Peyer's patch (tissue), 4 donors: ENCODE measurements around the gene STRIP1. TPM values are rescaled to one million over a fixed set of nuclear protein-coding genes. Genes with fewer than 3 reads are reported as not detected.
A peak's percentile ranks its signal among the peaks of the same experiment; 100 is the strongest.

Experiments
- DNase-seq, 3 donors: peaks; one replicate each; pipeline ENCODE4 v3.0.0-alpha.2; 2017 to 2019
- H3K27ac ChIP-seq, 4 donors: fragments of 200-600 bp; sonication (generic); one replicate each; pipeline ENCODE4 v1.5.1; 2016 to 2019
- H3K27me3 ChIP-seq, 2 donors: fragments of 200-600 bp; sonication (generic); one replicate each; pipeline ENCODE4 v1.5.1; 2019
- H3K36me3 ChIP-seq, 3 donors: fragments of 200-600 bp; sonication (generic); one replicate each; pipeline ENCODE4 v1.5.1; 2016 to 2019
- H3K4me1 ChIP-seq, 4 donors: fragments of 200-600 bp; sonication (generic); one replicate each; pipeline ENCODE4 v1.5.1; 2016 to 2019
- H3K4me3 ChIP-seq, 4 donors: fragments of 200-600 bp; sonication (generic); 1 replicate in 3 of 4; 2 replicates in 1 of 4; pipeline ENCODE4 v1.5.1; 2016 to 2019; ENCODE audit warnings: mild to moderate bottlenecking in 1 of 4
- H3K9me3 ChIP-seq, 4 donors: fragments of 200-600 bp; sonication (generic); one replicate each; pipeline ENCODE4 v1.5.1; 2016 to 2019; ENCODE audit warnings: mild to moderate bottlenecking in 1 of 4
- CTCF ChIP-seq, 6 experiments: fragments of 450-650 bp in 4 of 6; fragments of 200-600 bp in 2 of 6; sonication (generic) in 1 of 6; IDR thresholded peaks; one replicate each; pipeline ENCODE4 v1.5.1; 2017 to 2019; ENCODE audit warnings: antibody characterized with exemption in 6 of 6, mild to moderate bottlenecking in 3 of 6, moderate library complexity in 1 of 6
- POLR2A ChIP-seq, 2 donors: fragments of 450-650 bp; IDR thresholded peaks; one replicate each; pipeline ENCODE4 v1.5.1; 2017; ENCODE audit warnings: antibody characterized with exemption in 2 of 2, mild to moderate bottlenecking in 2 of 2, moderate library complexity in 2 of 2
- total RNA-seq, 4 donors: library from RNA; depleted of rRNA; stranded (reverse); fragments of >200 nt; gene quantifications; one replicate each; pipeline ENCODE4 v1.1.0, GENCODE V29; 2016

Gene STRIP1
- total RNA-seq, 4 donors from 2014 or later = 25.6 to 117 (median 95.1) TPM

DNA sequence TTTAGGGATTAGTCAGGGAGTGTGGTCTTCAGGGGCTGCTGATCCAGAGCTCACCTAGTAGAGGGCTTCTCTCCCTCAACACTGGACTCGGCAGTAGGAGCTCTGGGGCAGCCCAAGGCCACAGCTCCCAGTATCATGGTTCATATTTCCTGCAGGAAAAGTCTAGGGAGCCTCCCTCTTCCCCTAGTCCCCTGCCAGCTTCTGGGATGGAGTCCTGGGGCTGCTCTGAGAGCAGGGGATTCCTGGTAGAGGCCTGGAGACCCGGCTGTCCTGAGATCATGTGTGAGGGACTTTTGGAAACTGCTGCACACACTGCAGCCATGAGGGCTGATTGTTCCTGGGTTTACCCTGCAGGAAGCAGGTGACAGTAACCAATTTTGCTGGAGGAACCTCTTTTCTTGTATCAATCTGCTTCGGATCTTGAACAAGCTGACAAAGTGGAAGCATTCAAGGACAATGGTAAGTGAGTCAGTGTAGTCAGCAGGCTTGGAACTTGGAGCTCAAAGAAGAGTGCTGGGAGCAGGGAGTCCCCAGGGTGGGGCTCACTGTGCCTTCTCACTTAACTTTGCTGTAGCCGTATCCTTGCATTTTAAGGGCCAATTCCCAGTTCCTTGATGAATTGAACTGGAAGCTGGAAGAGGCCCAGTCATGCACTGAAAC, 16.3 kb downstream of the STRIP1 start:
- Histone ChIP-seq H3K9me3 (no peaks in the 10 kb centered on the region), H3K27me3 (no peaks in the 10 kb centered on the region), H3K4me3 (no peak overlapping the region), H3K36me3 (peaks cover 0 to 98% (median 0%) of the 10 kb centered on the region in 3 donors), H3K4me1 (peaks cover 0 to 39% (median 4%) of the 10 kb centered on the region in 4 donors), H3K27ac (peak overlapping the region in 2 of 4 donors; percentile 12 to 82)
- DNase-seq = no peak
- TF ChIP-seq CTCF (IDR thresholded peaks at IDR 0.05) (no peak), POLR2A (IDR thresholded peaks at IDR 0.05) (no peak)

DNA sequence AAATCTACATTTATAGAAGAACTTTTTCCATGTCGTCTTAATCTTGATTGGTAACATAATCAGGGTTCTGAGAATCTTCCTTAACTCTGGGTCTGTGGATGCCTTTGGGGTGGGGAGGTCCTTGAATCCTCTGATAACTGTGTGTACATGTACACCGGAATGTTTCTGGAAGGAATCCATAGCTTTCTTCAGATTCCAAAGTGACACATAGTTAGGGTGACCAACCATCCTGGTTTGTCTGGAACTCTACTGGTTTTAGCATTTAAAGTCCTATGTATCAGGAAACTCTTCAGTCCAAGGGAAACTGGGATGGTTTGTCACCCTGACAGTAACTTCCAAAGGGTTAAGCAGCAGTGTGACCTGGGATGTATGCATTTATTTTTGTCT, 16.8 kb downstream of the STRIP1 start:
- no peak for DNase-seq
- no peak overlapping the region for H3K4me3 ChIP-seq
- peak overlapping the region in 2 of 4 donors; percentile 12 to 82 for H3K27ac ChIP-seq
- H3K9me3 ChIP-seq = no peaks in the 10 kb centered on the region
- TF ChIP-seq CTCF (IDR thresholded peaks at IDR 0.05) = no peak
- no peak for TF ChIP-seq POLR2A (IDR thresholded peaks at IDR 0.05)
- peaks cover 0 to 98% (median 0%) of the 10 kb centered on the region in 3 donors for H3K36me3 ChIP-seq
- no peaks in the 10 kb centered on the region for H3K27me3 ChIP-seq
- peaks cover 0 to 42% (median 4%) of the 10 kb centered on the region in 4 donors for H3K4me1 ChIP-seq

- TF ChIP-seq POLR2A (IDR thresholded peaks at IDR 0.05) (no peak), CTCF (IDR thresholded peaks at IDR 0.05) (peak; percentile 54 to 96 (median 88))
- H3K4me3 ChIP-seq = no peak overlapping the region
- H3K27ac ChIP-seq = peak overlapping the region in 1 of 4 donors; percentile 7
- H3K36me3 ChIP-seq = peaks cover 0 to 94% (median 0%) of the 10 kb centered on the region in 3 donors
- H3K27me3 ChIP-seq = no peaks in the 10 kb centered on the region
- peaks cover 0 to 37% (median 8%) of the 10 kb centered on the region in 4 donors for H3K4me1 ChIP-seq
- no peaks in the 10 kb centered on the region for H3K9me3 ChIP-seq
- peak; percentile 62 to 89 (median 82) for DNase-seq
Measured at GRCh38 chr1:110053552-110054428, 19.4 kb downstream of the STRIP1 start.

DNA sequence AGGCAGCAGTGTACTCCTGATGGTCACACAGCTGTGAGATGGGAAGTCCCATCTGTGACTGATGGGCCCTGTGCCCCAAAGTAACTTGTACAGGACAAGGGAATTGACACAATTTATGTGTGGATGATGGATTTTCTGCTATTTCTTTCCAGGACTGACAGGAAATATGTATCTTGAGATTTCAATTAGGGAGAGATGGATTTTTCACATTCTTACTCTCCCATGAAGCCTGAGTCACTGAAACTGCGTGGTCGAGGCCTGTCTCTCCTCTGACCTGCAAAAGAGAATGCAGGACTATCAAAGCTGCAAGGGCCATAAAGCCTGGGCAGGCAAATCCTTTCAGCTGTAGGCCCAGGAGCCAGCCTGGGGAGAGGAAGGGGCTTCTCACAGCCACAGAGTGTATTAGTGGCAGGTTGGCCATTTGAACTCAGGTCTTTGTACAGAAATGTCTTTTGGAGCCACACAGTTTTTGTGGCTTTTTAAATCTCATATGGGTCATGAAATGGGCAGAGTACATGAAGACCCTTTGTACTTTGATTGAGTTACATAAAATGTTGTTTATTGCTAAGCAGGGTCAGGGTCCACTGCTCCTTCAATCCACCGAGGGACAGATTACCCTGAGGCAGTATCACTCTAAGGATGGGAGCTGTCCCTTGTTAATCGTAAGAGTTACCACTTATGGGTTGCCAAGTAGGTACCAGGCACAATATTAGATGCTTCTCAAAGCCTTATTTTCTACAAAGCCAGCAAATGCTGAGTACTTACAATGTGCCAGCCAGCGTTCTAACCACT, 21.3 kb downstream of the STRIP1 start:
- Histone ChIP-seq H3K27me3 (no peaks in the 10 kb centered on the region), H3K4me1 (peaks cover 0 to 27% (median 5%) of the 10 kb centered on the region in 4 donors), H3K9me3 (no peaks in the 10 kb centered on the region), H3K36me3 (peaks cover 0 to 86% (median 0%) of the 10 kb centered on the region in 3 donors), H3K4me3 (no peak overlapping the region), H3K27ac (peak overlapping the region in 2 of 4 donors; percentile 63 to 75)
- DNase-seq = no peak
- no peak for TF ChIP-seq CTCF (IDR thresholded peaks at IDR 0.05)

DNA sequence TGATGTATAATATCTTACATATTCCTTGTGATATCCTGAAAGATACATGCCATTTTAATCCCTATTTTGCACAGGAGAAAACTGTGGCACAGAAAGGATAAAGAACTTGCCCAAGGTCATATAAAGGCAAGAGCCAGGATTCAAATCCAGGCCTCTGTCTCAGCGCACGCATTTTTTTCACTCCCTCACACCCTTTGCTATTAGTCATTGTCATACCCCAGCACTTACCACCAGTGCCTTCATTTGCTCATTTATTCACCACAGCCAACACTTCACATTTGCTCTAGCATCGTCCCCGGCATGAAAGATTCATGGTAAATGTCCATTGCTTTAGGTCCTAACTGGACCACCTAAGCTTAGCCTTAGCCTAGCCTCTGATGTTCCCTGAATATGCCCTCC, 21.9 kb downstream of the STRIP1 start:
- H3K4me3 ChIP-seq = no peak overlapping the region
- H3K27ac ChIP-seq = peak overlapping the region in 2 of 4 donors; percentile 63 to 75
- DNase-seq = no peak
- H3K4me1 ChIP-seq = peaks cover 0 to 23% (median 5%) of the 10 kb centered on the region in 4 donors
- H3K27me3 ChIP-seq = no peaks in the 10 kb centered on the region
- TF ChIP-seq POLR2A (IDR thresholded peaks at IDR 0.05) (no peak), CTCF (IDR thresholded peaks at IDR 0.05) (no peak)
- no peaks in the 10 kb centered on the region for H3K9me3 ChIP-seq
- H3K36me3 ChIP-seq = peaks cover 0 to 84% (median 0%) of the 10 kb centered on the region in 3 donors
